ENCODE measurements around the gene POLR1C.

- TF ChIP-seq GATA3 (IDR thresholded peaks at IDR 0.05; ENCODE audit: low read depth, low read length) (no peak), GATA2 (IDR thresholded peaks at IDR 0.05; ENCODE audit: low read depth, low read length) (no peak)
Observed at GRCh38 chr6:43520097-43520496, 3.2 kb downstream of the POLR1C start.
